ENCODE data around the gene RIIAD1.

RIIAD1 gene

GRCh38 chr1:151716771-151717631 lies 4.3 kb upstream of the RIIAD1 start, which contains the start of gene CELF3 (continued):
- TF ChIP-seq TSHZ1 (tag by site-specific recombination; IDR thresholded peaks at IDR 0.05; ENCODE audit: borderline replicate concordance) (0 out of 2 replicates have a peak, but pooled peaks have one; percentile 12), SCRT2 (tag by site-specific recombination; IDR thresholded peaks at IDR 0.05) (no peak; the same call in 1 of the 2 replicates), ZNF114 (tag by site-specific recombination; IDR thresholded peaks at IDR 0.05) (no peak), ZNF211 (tag by site-specific recombination; IDR thresholded peaks at IDR 0.05; ENCODE audit: low read depth) (no peak), ZNF138 (tag by site-specific recombination; IDR thresholded peaks at IDR 0.05; ENCODE audit: borderline replicate concordance) (no peak), ZNF394 (tag by site-specific recombination; IDR thresholded peaks at IDR 0.05; ENCODE audit: borderline replicate concordance) (no peak; the same call in 1 of the 2 replicates), GLIS1 (tag by site-specific recombination; IDR thresholded peaks at IDR 0.05) (no peak; the same call in none of the 2 replicates), ZNF19 (tag by site-specific recombination; IDR thresholded peaks at IDR 0.05; ENCODE audit: low read depth) (no peak), EGR2 (tag by site-specific recombination; IDR thresholded peaks at IDR 0.05; ENCODE audit: low read depth) (peak; percentile 54), ZBTB1 (tag by site-specific recombination; IDR thresholded peaks at IDR 0.05) (no peak), ZNF132 (tag by site-specific recombination; IDR thresholded peaks at IDR 0.05; ENCODE audit: borderline replicate concordance) (no peak), ZNF629 (tag by site-specific recombination; IDR thresholded peaks at IDR 0.05) (peak; percentile 62; the same call in 1 of the 2 replicates), ZNF677 (tag by site-specific recombination; IDR thresholded peaks at IDR 0.05) (no peak), ZNF670 (tag by site-specific recombination; IDR thresholded peaks at IDR 0.05; ENCODE audit: low read depth) (no peak), ZEB2 (tag by site-specific recombination; IDR thresholded peaks at IDR 0.05) (no peak), ZFHX2 (tag by site-specific recombination; conservative IDR thresholded peaks at IDR 0.05) (peak; percentile 69), ZSCAN30 (tag by site-specific recombination; IDR thresholded peaks at IDR 0.05) (no peak), ZBTB8A (tag by site-specific recombination; IDR thresholded peaks at IDR 0.05) (peak; percentile 16; the same call in 1 of the 2 replicates), ZNF621 (tag by site-specific recombination; IDR thresholded peaks at IDR 0.05) (no peak), ZNF514 (tag by site-specific recombination; IDR thresholded peaks at IDR 0.05) (no peak), KLF10 (tag by site-specific recombination; IDR thresholded peaks at IDR 0.05) (peak; percentile 74), PRDM10 (tag by site-specific recombination; IDR thresholded peaks at IDR 0.05) (0 out of 2 replicates have a peak, but pooled peaks have one; percentile 49), ZNF610 (tag by site-specific recombination; IDR thresholded peaks at IDR 0.05; ENCODE audit: borderline replicate concordance) (no peak), FEZF1 (tag by site-specific recombination; IDR thresholded peaks at IDR 0.05) (no peak), ZNF701 (tag by site-specific recombination; IDR thresholded peaks at IDR 0.05) (no peak)
- TF ChIP-seq, protein P1, sequence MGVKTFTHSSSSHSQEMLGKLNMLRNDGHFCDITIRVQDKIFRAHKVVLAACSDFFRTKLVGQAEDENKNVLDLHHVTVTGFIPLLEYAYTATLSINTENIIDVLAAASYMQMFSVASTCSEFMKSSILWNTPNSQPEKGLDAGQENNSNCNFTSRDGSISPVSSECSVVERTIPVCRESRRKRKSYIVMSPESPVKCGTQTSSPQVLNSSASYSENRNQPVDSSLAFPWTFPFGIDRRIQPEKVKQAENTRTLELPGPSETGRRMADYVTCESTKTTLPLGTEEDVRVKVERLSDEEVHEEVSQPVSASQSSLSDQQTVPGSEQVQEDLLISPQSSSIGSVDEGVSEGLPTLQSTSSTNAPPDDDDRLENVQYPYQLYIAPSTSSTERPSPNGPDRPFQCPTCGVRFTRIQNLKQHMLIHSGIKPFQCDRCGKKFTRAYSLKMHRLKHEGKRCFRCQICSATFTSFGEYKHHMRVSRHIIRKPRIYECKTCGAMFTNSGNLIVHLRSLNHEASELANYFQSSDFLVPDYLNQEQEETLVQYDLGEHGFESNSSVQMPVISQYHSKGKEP (tag by site-specific recombination; IDR thresholded peaks at IDR 0.05), result peak; percentile 50; the same call in 1 of the 2 replicates
- TF ChIP-seq, protein P2, sequence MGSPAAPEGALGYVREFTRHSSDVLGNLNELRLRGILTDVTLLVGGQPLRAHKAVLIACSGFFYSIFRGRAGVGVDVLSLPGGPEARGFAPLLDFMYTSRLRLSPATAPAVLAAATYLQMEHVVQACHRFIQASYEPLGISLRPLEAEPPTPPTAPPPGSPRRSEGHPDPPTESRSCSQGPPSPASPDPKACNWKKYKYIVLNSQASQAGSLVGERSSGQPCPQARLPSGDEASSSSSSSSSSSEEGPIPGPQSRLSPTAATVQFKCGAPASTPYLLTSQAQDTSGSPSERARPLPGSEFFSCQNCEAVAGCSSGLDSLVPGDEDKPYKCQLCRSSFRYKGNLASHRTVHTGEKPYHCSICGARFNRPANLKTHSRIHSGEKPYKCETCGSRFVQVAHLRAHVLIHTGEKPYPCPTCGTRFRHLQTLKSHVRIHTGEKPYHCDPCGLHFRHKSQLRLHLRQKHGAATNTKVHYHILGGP (tag by site-specific recombination; IDR thresholded peaks at IDR 0.05), result no peak
- TF ChIP-seq, protein P3, sequence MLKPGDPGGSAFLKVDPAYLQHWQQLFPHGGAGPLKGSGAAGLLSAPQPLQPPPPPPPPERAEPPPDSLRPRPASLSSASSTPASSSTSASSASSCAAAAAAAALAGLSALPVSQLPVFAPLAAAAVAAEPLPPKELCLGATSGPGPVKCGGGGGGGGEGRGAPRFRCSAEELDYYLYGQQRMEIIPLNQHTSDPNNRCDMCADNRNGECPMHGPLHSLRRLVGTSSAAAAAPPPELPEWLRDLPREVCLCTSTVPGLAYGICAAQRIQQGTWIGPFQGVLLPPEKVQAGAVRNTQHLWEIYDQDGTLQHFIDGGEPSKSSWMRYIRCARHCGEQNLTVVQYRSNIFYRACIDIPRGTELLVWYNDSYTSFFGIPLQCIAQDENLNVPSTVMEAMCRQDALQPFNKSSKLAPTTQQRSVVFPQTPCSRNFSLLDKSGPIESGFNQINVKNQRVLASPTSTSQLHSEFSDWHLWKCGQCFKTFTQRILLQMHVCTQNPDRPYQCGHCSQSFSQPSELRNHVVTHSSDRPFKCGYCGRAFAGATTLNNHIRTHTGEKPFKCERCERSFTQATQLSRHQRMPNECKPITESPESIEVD (tag by site-specific recombination; IDR thresholded peaks at IDR 0.05), result no peak
